Stomach (tissue), 9 donors: ENCODE results near the gene CLUH. TPM values are rescaled to one million over a fixed set of nuclear protein-coding genes. Genes with fewer than 3 reads are reported as not detected.
A peak's percentile ranks its signal among the peaks of the same experiment; 100 is the strongest.

Source experiments
- DNase-seq, 2 donors: peaks; one replicate each; pipeline versions ENCODE4 v3.0.0 to v3.0.0-alpha.2; 2013 to 2019
- H3K27ac ChIP-seq, 5 donors: fragments of 200-600 bp in 4 of 5; sonication (generic) in 4 of 5; one replicate each; pipeline ENCODE4 v1.5.1; 2013 to 2019; ENCODE audit warnings: mild to moderate bottlenecking in 1 of 5, moderate library complexity in 1 of 5
- H3K27me3 ChIP-seq, 3 donors: fragments of 200-600 bp; sonication (generic); one replicate each; pipeline ENCODE4 v1.5.1; 2017 to 2019; ENCODE audit warnings: mixed run types in 1 of 3
- H3K36me3 ChIP-seq, 4 donors: fragments of 200-600 bp; sonication (generic); 1 replicate in 3 of 4; 2 replicates in 1 of 4; pipeline ENCODE4 v1.5.1; 2016 to 2019
- H3K4me1 ChIP-seq, 4 donors: fragments of 200-600 bp; sonication (generic); one replicate each; pipeline ENCODE4 v1.5.1; 2016 to 2019
- H3K4me3 ChIP-seq, 4 donors: fragments of 200-600 bp; sonication (generic) in 3 of 4; one replicate each; pipeline ENCODE4 v1.5.1; 2016 to 2019; ENCODE audit warnings: mild to moderate bottlenecking in 1 of 4
- H3K9me3 ChIP-seq, 4 donors: fragments of 200-600 bp; sonication (generic); one replicate each; pipeline ENCODE4 v1.5.1; 2016 to 2019
- CTCF ChIP-seq, 7 experiments: fragments of 450-650 bp in 4 of 7; fragments of 200-600 bp in 3 of 7; sonication (generic) in 3 of 7; IDR thresholded peaks; one replicate each; pipeline ENCODE4 v1.5.1; 2016 to 2019; ENCODE audit warnings: antibody characterized with exemption in 7 of 7, control low read depth in 2 of 7, mild to moderate bottlenecking in 1 of 7
- EP300 ChIP-seq: sonication (generic); formaldehyde crosslinking; IDR thresholded peaks from one replicate; pipeline ENCODE4 v1.6.1; 2017; ENCODE audit warnings: antibody characterized with exemption
- POLR2A ChIP-seq, 4 donors: fragments of 450-650 bp; IDR thresholded peaks; one replicate each; pipeline ENCODE4 v1.6.1; 2016; ENCODE audit warnings: antibody characterized with exemption in 4 of 4, control low read depth in 2 of 4, mild to moderate bottlenecking in 1 of 4, moderate library complexity in 1 of 4
- POLR2AphosphoS5 ChIP-seq, 3 donors: sonication (generic); formaldehyde crosslinking; IDR thresholded peaks; one replicate each; pipeline ENCODE4 v1.6.1; 2016; ENCODE audit warnings: antibody characterized with exemption in 3 of 3
- WGBS, 5 donors: extraction: QIAGEN DNeasy Blood & Tissue Kit in 3 of 5; methylation state at CpG; one replicate each; pipeline versions ENCODE4 v1.1.5 to v1.1.7; 2013 to 2018; 5-methylcytosine and 5-hydroxymethylcytosine counted together
- intact Hi-C: fragments of 100-400 bp; cut with DNase I; formaldehyde crosslinking; loops from one replicate; pipeline ENCODE4 v1.15.1; 2023; ENCODE audit warnings: low total_unique reads
- polyA plus RNA-seq, 3 donors: library from polyadenylated mRNA; stranded (reverse); fragments of 200-250 nt; gene quantifications; one replicate each; pipeline ENCODE4 v1.2.3, GENCODE V29; 2013
- total RNA-seq, 5 donors: library from RNA; depleted of rRNA; stranded (reverse); fragments of >200 nt; gene quantifications; one replicate each; pipeline versions ENCODE4 v1.1.0 to v1.2.3, GENCODE V29; 2014 to 2016
- donor health status: healthy with polysubstance abuse.
- donor health status: Bipolar disorder and iron deficiency.
- donor health status: healthy.

The CLUH gene
- total and polyA plus RNA-seq, 8 donors: 17.6 to 417 (median 45.6) TPM

GRCh38 chr17:2689411-2690164, 22.0 kb downstream of the CLUH start:
- Histone ChIP-seq H3K4me3 (no peak overlapping the region), H3K27me3 (no peaks in the 10 kb centered on the region), H3K36me3 (peaks cover 42 to 58% (median 54%) of the 10 kb centered on the region in 4 donors), H3K9me3 (no peaks in the 10 kb centered on the region), H3K27ac (peak overlapping the region in 2 of 5 donors; percentile 50 to 52), H3K4me1 (peaks cover 13 to 44% (median 31%) of the 10 kb centered on the region in 4 donors)
- no peak for TF ChIP-seq CTCF (IDR thresholded peaks at IDR 0.05)
- no peak for TF ChIP-seq POLR2A (IDR thresholded peaks at IDR 0.05)
- TF ChIP-seq POLR2AphosphoS5 (IDR thresholded peaks at IDR 0.05): no peak
- no peak for TF ChIP-seq EP300
- intact Hi-C loops: no loop called here
- no peak for DNase-seq
- WGBS, 5 donors: 66 to 77% (median 69%) methylated on average over 24 to 40 of the region's 40 CpGs

- 53 to 65% (median 56%) methylated on average over 27 of the region's 27 CpGs for WGBS, 5 donors
- H3K27ac ChIP-seq: peak overlapping the region in 3 of 5 donors; percentile 4 to 52 (median 50)
- intact Hi-C loops: no loop called here
Measured at GRCh38 chr17:2688351-2689342, 22.9 kb downstream of the CLUH start.

GRCh38 chr17:2687074-2687418, 24.5 kb downstream of the CLUH start:
- intact Hi-C loops: no loop called here
- Histone ChIP-seq H3K36me3 (peaks cover 23 to 57% (median 42%) of the 10 kb centered on the region in 4 donors), H3K27ac (peak overlapping the region in 3 of 5 donors; percentile 1 to 52 (median 50)), H3K27me3 (no peaks in the 10 kb centered on the region), H3K9me3 (no peaks in the 10 kb centered on the region), H3K4me1 (peaks cover 22 to 69% (median 50%) of the 10 kb centered on the region in 4 donors), H3K4me3 (no peak overlapping the region)
- WGBS, 5 donors: 82 to 91% (median 87%) methylated on average over 5 to 6 of the region's 6 CpGs
- no peak for DNase-seq
- no peak for TF ChIP-seq EP300
- TF ChIP-seq POLR2A (IDR thresholded peaks at IDR 0.05): no peak
- TF ChIP-seq POLR2AphosphoS5 (IDR thresholded peaks at IDR 0.05): no peak
- TF ChIP-seq CTCF (IDR thresholded peaks at IDR 0.05): no peak

More at GRCh38 chr17:2688351-2689342, 22.9 kb downstream of the CLUH start:
- Histone ChIP-seq H3K4me1 (peaks cover 18 to 53% (median 39%) of the 10 kb centered on the region in 4 donors), H3K9me3 (no peaks in the 10 kb centered on the region), H3K27me3 (no peaks in the 10 kb centered on the region), H3K4me3 (no peak overlapping the region), H3K36me3 (peaks cover 38 to 57% (median 49%) of the 10 kb centered on the region in 4 donors)
- no peak for DNase-seq
- TF ChIP-seq EP300 (no peak), POLR2AphosphoS5 (IDR thresholded peaks at IDR 0.05) (peak in 1 of 3 donors; percentile 37)

- no peak for TF ChIP-seq CTCF (IDR thresholded peaks at IDR 0.05)
- no peak for TF ChIP-seq POLR2A (IDR thresholded peaks at IDR 0.05)
- TF ChIP-seq POLR2AphosphoS5 (IDR thresholded peaks at IDR 0.05): no peak
- TF ChIP-seq EP300: no peak
- Histone ChIP-seq H3K4me1 (peaks cover 22 to 71% (median 50%) of the 10 kb centered on the region in 4 donors), H3K36me3 (peaks cover 16 to 57% (median 42%) of the 10 kb centered on the region in 4 donors), H3K9me3 (no peaks in the 10 kb centered on the region), H3K27ac (no peak overlapping the region), H3K27me3 (no peaks in the 10 kb centered on the region), H3K4me3 (no peak overlapping the region)
- intact Hi-C loops: no loop called here
- WGBS, 5 donors: 79 to 87% (median 83%) methylated on average over 14 to 15 of the region's 15 CpGs
- no peak for DNase-seq
Measured at GRCh38 chr17:2685696-2686095, 25.9 kb downstream of the CLUH start.
